ENCODE data around the gene EVI5.

Gene EVI5

GRCh38 chr1:92826792-92827191 is 41.9 kb upstream of the EVI5 start:
- DNase-seq (ENCODE audit: low spot score): no peak
- TF ChIP-seq CTCF (IDR thresholded peaks at IDR 0.05; ENCODE audit: borderline replicate concordance, control extremely low read depth, extremely low read depth, insufficient read depth, missing control alignments): no peak
- in situ Hi-C loops (cut with MboI; ENCODE audit: low sequenced_read_pairs, unreplicated experiment): no loop called here

DNA sequence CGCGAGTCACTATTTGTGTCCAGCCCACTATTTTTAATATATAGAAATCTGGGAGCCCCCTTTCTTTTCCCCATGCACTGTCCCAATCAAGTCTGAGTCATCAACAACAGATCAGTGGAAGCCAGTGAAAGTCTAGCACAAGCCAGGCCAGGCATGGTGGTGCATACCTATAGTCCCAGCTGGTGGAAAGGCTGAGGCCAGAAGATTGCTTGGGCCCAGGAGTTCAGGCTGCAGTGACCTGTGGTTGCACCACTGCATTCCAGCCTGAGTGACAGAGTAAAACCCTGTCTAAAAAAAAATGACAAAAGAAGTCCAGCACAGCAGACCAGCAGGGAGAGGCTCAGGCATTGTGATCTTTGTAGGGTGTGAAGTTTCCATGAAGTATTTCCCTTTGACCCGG is 38.0 kb upstream of the EVI5 start:
- TF ChIP-seq CTCF (IDR thresholded peaks at IDR 0.05; ENCODE audit: borderline replicate concordance, control extremely low read depth, extremely low read depth, insufficient read depth, missing control alignments): no peak
- no peak for DNase-seq (ENCODE audit: low spot score)
- in situ Hi-C loops (cut with MboI; ENCODE audit: low sequenced_read_pairs, unreplicated experiment): no loop called here

DNA sequence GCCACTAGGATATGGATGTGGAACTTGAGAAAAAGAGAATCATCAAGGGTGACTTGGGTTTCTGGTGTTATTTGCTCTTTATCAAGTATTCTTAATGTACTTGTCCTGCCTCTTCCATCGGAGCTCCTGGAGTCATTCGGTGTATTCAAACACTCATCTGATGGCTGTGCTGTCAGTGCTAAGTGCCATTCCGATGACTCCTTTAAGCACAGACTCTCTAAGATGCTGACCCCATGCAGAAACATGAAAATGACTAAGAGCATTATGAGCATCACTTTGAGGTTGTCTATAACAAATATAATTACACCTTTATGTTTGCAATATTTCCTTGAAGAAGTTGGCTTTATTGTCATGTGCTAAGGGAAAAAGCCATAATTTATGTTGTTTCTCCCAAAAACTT is 35.6 kb upstream of the EVI5 start:
- TF ChIP-seq CTCF (IDR thresholded peaks at IDR 0.05; ENCODE audit: borderline replicate concordance, control extremely low read depth, extremely low read depth, insufficient read depth, missing control alignments): no peak
- in situ Hi-C loops (cut with MboI; ENCODE audit: low sequenced_read_pairs, unreplicated experiment): no loop called here
- no peak for DNase-seq (ENCODE audit: low spot score)

DNA sequence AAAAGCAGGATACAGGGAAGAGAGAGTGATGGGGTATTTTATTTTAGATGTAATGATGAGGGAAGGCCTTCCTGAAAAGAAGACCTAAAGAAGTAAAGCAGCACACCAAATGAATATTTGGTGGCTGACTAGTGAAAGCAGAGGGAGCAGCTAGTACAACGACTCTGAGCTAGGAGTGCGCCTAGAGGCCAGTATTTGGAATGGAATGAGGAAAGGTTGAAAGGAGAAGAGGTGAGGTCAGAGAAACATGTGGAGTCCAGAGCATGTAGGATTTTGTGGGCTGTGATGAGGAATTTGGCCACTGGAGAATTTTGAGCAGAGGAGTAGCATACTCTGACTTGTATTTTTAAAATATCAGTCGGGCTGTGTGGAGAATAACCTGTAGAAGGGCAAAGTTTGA is 35.1 kb upstream of the EVI5 start:
- TF ChIP-seq CTCF (IDR thresholded peaks at IDR 0.05; ENCODE audit: borderline replicate concordance, control extremely low read depth, extremely low read depth, insufficient read depth, missing control alignments): no peak
- no peak for DNase-seq (ENCODE audit: low spot score)
- in situ Hi-C loops (cut with MboI; ENCODE audit: low sequenced_read_pairs, unreplicated experiment): no loop called here

- DNase-seq (ENCODE audit: low spot score): peak; percentile 51
- TF ChIP-seq CTCF (IDR thresholded peaks at IDR 0.05; ENCODE audit: borderline replicate concordance, control extremely low read depth, extremely low read depth, insufficient read depth, missing control alignments): peak; percentile 67
- in situ Hi-C loops (cut with MboI; ENCODE audit: low sequenced_read_pairs, unreplicated experiment): loop anchor here (10.0 kb wide), 1 partner anchor 63 kb away; no protein-coding TSS in a partner anchor
These were observed 33.3 kb upstream of the EVI5 start for GRCh38 chr1:92817986-92818764.

- in situ Hi-C loops (cut with MboI; ENCODE audit: low sequenced_read_pairs, unreplicated experiment): loop anchor here (10.0 kb wide), 1 partner anchor 62 kb away; no protein-coding TSS in a partner anchor
- DNase-seq (ENCODE audit: low spot score): no peak
- TF ChIP-seq CTCF (IDR thresholded peaks at IDR 0.05; ENCODE audit: borderline replicate concordance, control extremely low read depth, extremely low read depth, insufficient read depth, missing control alignments): no peak
These were observed 32.3 kb upstream of the EVI5 start for GRCh38 chr1:92817137-92817697.

Measured in GM13976 (cell line).